HG03159 (cell line): ENCODE measurements around the gene ITFG1.
"Not testable (repeated sequence)": the region's sequence is repeated elsewhere in the genome, so short reads cannot be mapped to it uniquely, and the experiment has no call there.

Experiments used
- ATAC-seq: cut with Tn5 transposase; IDR thresholded peaks from one replicate; pipeline ENCODE4 v1.9.1; 2021; ENCODE audit warnings: mild to moderate bottlenecking, moderate library complexity; ENCODE audit not compliant: unreplicated experiment

ITFG1 gene

GRCh38 chr16:47342055-47342454, 118.8 kb downstream of the ITFG1 start:
- no peak for ATAC-seq

- not testable (repeated sequence) for ATAC-seq
These were observed 130.3 kb downstream of the ITFG1 start for GRCh38 chr16:47330562-47330961.

- ATAC-seq: not testable (repeated sequence)
These were observed 136.6 kb downstream of the ITFG1 start for GRCh38 chr16:47324309-47324708.

GRCh38 chr16:47323241-47323640, 137.6 kb downstream of the ITFG1 start:
- no peak for ATAC-seq

- no peak for ATAC-seq
These were observed 140.1 kb downstream of the ITFG1 start for GRCh38 chr16:47320546-47321310.

GRCh38 chr16:47317465-47318240, 143.2 kb downstream of the ITFG1 start:
- ATAC-seq: no peak

- ATAC-seq: no peak
These were observed 144.3 kb downstream of the ITFG1 start for GRCh38 chr16:47316442-47317015.

GRCh38 chr16:47311738-47312505, 148.9 kb downstream of the ITFG1 start:
- ATAC-seq: no peak

- ATAC-seq: peak; percentile 58
These were observed 150.1 kb downstream of the ITFG1 start for GRCh38 chr16:47310792-47311211.

GRCh38 chr16:47309581-47310312, 151.1 kb downstream of the ITFG1 start:
- ATAC-seq: no peak

GRCh38 chr16:47308601-47309000, 152.3 kb downstream of the ITFG1 start:
- ATAC-seq: no peak

- no peak for ATAC-seq
These were observed 156.3 kb downstream of the ITFG1 start for GRCh38 chr16:47304563-47304962.

GRCh38 chr16:47299587-47299986, 161.3 kb downstream of the ITFG1 start:
- no peak for ATAC-seq

- no peak for ATAC-seq
These were observed 175.9 kb downstream of the ITFG1 start for GRCh38 chr16:47284999-47285398.

GRCh38 chr16:47278306-47278970, 182.4 kb downstream of the ITFG1 start:
- ATAC-seq: no peak

- no peak for ATAC-seq
These were observed 184.3 kb downstream of the ITFG1 start for GRCh38 chr16:47276522-47276921.

- ATAC-seq: no peak
These were observed 197.9 kb downstream of the ITFG1 start for GRCh38 chr16:47262938-47263337.

- no peak for ATAC-seq
These were observed 200.4 kb downstream of the ITFG1 start for GRCh38 chr16:47260503-47260902.

- peak; percentile 70 for ATAC-seq
These were observed 201.9 kb downstream of the ITFG1 start for GRCh38 chr16:47258874-47259461.
